ENCODE data around the gene SGTB. TPM values are rescaled to one million over a fixed set of nuclear protein-coding genes. Genes with fewer than 3 reads are reported as not detected.

The SGTB gene
- total RNA-seq, 1 donor from 2014 or later, result 6.4 TPM

DNA sequence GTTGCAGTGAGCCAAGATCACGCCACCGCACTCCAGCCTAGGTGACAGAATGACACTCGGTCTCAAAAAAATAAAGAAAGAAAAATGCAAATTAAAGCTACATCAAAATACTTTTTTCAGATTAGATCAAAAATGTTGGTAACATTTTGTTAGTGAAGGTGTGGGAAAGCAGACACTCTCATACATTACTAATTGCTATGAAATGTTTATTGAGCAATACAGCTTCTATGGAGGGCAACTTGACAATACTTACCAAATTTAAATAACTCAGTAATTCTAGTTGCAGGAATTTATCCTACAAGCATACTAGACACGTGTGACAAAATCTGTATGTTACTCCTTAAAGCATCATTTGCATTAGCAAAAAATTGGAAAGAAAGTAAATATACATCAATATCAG, 101.9 kb downstream of the SGTB start:
- Histone ChIP-seq H3K9me3 (no peaks in the 10 kb centered on the region), H3K27me3 (no peaks in the 10 kb centered on the region), H3K4me3 (no peak overlapping the region), H3K27ac (no peak overlapping the region), H3K4me1 (peaks cover 23% of the 10 kb centered on the region), H3K36me3 (no peaks in the 10 kb centered on the region)
- intact Hi-C loops (cut with DNase I), result no loop called here
- DNase-seq (ENCODE audit: extremely low spot score in 2 of 2), result no peak
- TF ChIP-seq POLR2AphosphoS5 (IDR thresholded peaks at IDR 0.05; ENCODE audit: insufficient read depth in 1 of 2, low read depth in 1 of 2) (no peak), POLR2A (IDR thresholded peaks at IDR 0.05) (no peak)
- TF ChIP-seq, protein P1, sequence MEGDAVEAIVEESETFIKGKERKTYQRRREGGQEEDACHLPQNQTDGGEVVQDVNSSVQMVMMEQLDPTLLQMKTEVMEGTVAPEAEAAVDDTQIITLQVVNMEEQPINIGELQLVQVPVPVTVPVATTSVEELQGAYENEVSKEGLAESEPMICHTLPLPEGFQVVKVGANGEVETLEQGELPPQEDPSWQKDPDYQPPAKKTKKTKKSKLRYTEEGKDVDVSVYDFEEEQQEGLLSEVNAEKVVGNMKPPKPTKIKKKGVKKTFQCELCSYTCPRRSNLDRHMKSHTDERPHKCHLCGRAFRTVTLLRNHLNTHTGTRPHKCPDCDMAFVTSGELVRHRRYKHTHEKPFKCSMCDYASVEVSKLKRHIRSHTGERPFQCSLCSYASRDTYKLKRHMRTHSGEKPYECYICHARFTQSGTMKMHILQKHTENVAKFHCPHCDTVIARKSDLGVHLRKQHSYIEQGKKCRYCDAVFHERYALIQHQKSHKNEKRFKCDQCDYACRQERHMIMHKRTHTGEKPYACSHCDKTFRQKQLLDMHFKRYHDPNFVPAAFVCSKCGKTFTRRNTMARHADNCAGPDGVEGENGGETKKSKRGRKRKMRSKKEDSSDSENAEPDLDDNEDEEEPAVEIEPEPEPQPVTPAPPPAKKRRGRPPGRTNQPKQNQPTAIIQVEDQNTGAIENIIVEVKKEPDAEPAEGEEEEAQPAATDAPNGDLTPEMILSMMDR (IDR thresholded peaks at IDR 0.05), result no peak

Other genes with a start within 250 kb of the SGTB start
- gene ADAMTS6, start 240.2 kb downstream of the SGTB start, total RNA-seq, result 1.5 TPM
- gene CENPK, start 158.9 kb downstream of the SGTB start, total RNA-seq, result 3.4 TPM
- gene PPWD1, start 158.8 kb downstream of the SGTB start, total RNA-seq, result 57.0 TPM
- 14.0 TPM for gene TRIM23, start 97.8 kb downstream of the SGTB start, total RNA-seq
- gene SHLD3, start 97.1 kb downstream of the SGTB start, total RNA-seq, result 2.0 TPM
- 11.0 TPM for gene TRAPPC13, start 97.1 kb downstream of the SGTB start, total RNA-seq
- 6.6 TPM for gene NLN, start 96 bp upstream of the SGTB start, total RNA-seq
- gene ERBIN, start 204.5 kb upstream of the SGTB start, total RNA-seq, result 52.3 TPM